Effector memory CD4-positive, alpha-beta T cell (primary cell): ENCODE measurements around the gene FAAP100.

Source experiments
- DNase-seq, 3 donors: peaks; one replicate each; pipeline ENCODE4 v3.0.0-alpha.2; 2020
- H3K27ac ChIP-seq: 2 replicates; pipeline ENCODE4 v1.7.0; 2013; ENCODE audit warnings: mild to moderate bottlenecking, low read length, moderate library complexity; ENCODE audit not compliant: insufficient read depth, poor library complexity, severe bottlenecking
- H3K27me3 ChIP-seq: replicated peaks from 2 replicates; pipeline ENCODE4 v1.7.0; 2013; ENCODE audit warnings: mild to moderate bottlenecking, low read length; ENCODE audit not compliant: insufficient read depth, control insufficient read depth, poor library complexity, severe bottlenecking
- H3K36me3 ChIP-seq: 2 replicates; pipeline ENCODE4 v1.7.0; 2013; ENCODE audit warnings: mild to moderate bottlenecking, low read length, moderate library complexity; ENCODE audit not compliant: control insufficient read depth, insufficient read depth
- H3K4me1 ChIP-seq: 2 replicates; pipeline ENCODE4 v1.7.0; 2013; ENCODE audit warnings: low read length, mild to moderate bottlenecking; ENCODE audit not compliant: control insufficient read depth, insufficient read depth, poor library complexity, severe bottlenecking
- H3K4me3 ChIP-seq: 2 replicates; pipeline ENCODE4 v1.7.0; 2013; ENCODE audit warnings: low read length, low read depth, mild to moderate bottlenecking; ENCODE audit not compliant: insufficient read depth, poor library complexity, severe bottlenecking
- H3K9me3 ChIP-seq: 2 replicates; pipeline ENCODE4 v1.7.0; 2013; ENCODE audit warnings: mild to moderate bottlenecking, low read length, moderate library complexity; ENCODE audit not compliant: control insufficient read depth

The FAAP100 gene

GRCh38 chr17:81546906-81547613 lies 5.1 kb downstream of the FAAP100 start:
- peaks cover 55% of the 10 kb centered on the region for H3K36me3 ChIP-seq

DNA sequence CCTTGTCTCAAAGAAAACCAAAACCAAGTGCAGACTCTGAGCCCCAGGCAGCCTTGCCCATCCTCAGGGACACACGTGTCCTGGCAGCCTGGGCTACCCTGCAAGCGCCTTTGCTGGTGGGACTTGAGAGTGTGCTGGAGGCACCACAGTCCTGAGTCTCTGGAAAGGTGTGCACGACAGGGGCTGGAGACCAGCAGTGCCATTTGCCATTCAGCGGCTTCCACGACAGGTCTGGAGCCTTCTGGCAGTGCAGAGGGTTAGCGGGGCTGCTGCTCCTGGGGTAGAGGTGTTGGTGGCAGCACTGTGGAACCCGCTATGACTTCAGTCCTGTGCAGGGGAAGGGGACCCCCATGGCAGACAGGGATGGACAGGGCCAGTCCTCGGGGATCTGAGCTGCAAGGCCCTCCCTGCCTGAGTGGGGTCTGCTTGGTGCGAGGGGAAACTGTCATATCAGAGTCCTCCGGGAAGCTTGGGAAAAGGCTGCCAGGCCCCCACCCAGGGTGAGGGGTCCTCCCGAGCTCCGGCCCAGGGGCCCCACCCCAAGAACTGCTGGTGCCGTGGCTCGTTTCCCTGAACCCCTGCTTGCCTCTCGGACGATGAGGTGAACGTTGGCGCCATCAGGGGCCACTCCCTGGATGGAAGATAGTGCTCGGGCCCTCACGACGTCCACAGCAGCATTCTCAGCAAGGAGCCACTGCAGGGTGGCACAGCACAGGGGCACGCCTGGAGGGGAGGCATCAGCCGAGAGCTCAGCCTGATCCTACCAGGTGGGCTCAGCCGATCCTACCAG lies 6.8 kb downstream of the FAAP100 start:
- peaks cover 66% of the 10 kb centered on the region for H3K36me3 ChIP-seq
- H3K9me3 ChIP-seq, result no peaks in the 10 kb centered on the region
- no peaks in the 10 kb centered on the region for H3K4me1 ChIP-seq
- DNase-seq, result no peak
- no peak overlapping the region for H3K27ac ChIP-seq
- H3K27me3 ChIP-seq, result no peaks in the 10 kb centered on the region
- H3K4me3 ChIP-seq, result no peak overlapping the region

More at GRCh38 chr17:81546906-81547613, 5.1 kb downstream of the FAAP100 start:
- peaks cover 9% of the 10 kb centered on the region for H3K4me1 ChIP-seq
- no peak for DNase-seq
- H3K27ac ChIP-seq, result no peak overlapping the region
- no peaks in the 10 kb centered on the region for H3K27me3 ChIP-seq
- no peaks in the 10 kb centered on the region for H3K9me3 ChIP-seq
- H3K4me3 ChIP-seq, result no peak overlapping the region

- no peaks in the 10 kb centered on the region for H3K4me1 ChIP-seq
- H3K4me3 ChIP-seq, result no peak overlapping the region
- H3K27ac ChIP-seq, result no peak overlapping the region
- no peaks in the 10 kb centered on the region for H3K9me3 ChIP-seq
- H3K36me3 ChIP-seq, result peaks cover 67% of the 10 kb centered on the region
- no peak for DNase-seq
- H3K27me3 ChIP-seq, result no peaks in the 10 kb centered on the region
These were observed 7.7 kb downstream of the FAAP100 start for GRCh38 chr17:81544281-81544974.

- Histone ChIP-seq H3K4me3 (no peak overlapping the region), H3K4me1 (no peaks in the 10 kb centered on the region), H3K9me3 (no peaks in the 10 kb centered on the region), H3K27ac (no peak overlapping the region), H3K27me3 (no peaks in the 10 kb centered on the region), H3K36me3 (peaks cover 66% of the 10 kb centered on the region)
- no peak for DNase-seq
These were observed 8.4 kb downstream of the FAAP100 start for GRCh38 chr17:81543756-81544155.

- no peaks in the 10 kb centered on the region for H3K4me1 ChIP-seq
- no peaks in the 10 kb centered on the region for H3K27me3 ChIP-seq
- H3K27ac ChIP-seq, result no peak overlapping the region
- no peaks in the 10 kb centered on the region for H3K9me3 ChIP-seq
- H3K36me3 ChIP-seq, result peaks cover 66% of the 10 kb centered on the region
- no peak for DNase-seq
- H3K4me3 ChIP-seq, result no peak overlapping the region
These were observed 8.8 kb downstream of the FAAP100 start for GRCh38 chr17:81543339-81543675.

- Histone ChIP-seq H3K36me3 (peaks cover 60% of the 10 kb centered on the region), H3K27ac (no peak overlapping the region)
These were observed 9.5 kb downstream of the FAAP100 start for GRCh38 chr17:81542431-81543338.

DNA sequence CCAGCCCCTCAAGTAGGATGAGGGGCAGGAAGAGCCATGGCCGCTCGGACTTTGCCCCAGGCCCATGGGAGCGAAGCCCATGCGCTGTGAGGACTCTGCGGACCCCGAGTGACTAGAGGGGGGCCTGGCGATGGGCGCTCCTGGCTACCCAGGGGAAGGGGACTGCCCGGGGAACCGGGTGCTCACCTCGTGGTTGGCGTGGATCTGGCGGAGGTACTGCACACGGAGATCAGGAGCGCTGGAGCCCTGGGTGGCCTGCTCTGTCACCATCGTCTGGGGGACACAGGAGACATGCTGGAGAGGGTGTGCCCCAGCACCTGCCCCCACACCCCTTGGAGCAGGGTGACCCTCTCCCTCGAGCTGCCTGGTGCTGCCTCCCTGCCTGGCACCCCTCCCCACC lies 11.0 kb downstream of the FAAP100 start:
- H3K27me3 ChIP-seq, result peaks cover 10% of the 10 kb centered on the region
- peaks cover 12% of the 10 kb centered on the region for H3K4me1 ChIP-seq
- DNase-seq, result no peak
- no peaks in the 10 kb centered on the region for H3K9me3 ChIP-seq
- H3K36me3 ChIP-seq, result peaks cover 45% of the 10 kb centered on the region
- no peak overlapping the region for H3K27ac ChIP-seq
- H3K4me3 ChIP-seq, result no peak overlapping the region

More at GRCh38 chr17:81542431-81543338, 9.5 kb downstream of the FAAP100 start:
- peaks cover under 1% of the 10 kb centered on the region for H3K4me1 ChIP-seq
- DNase-seq, result no peak
- H3K9me3 ChIP-seq, result no peaks in the 10 kb centered on the region
- no peak overlapping the region for H3K4me3 ChIP-seq
- H3K27me3 ChIP-seq, result no peaks in the 10 kb centered on the region

DNA sequence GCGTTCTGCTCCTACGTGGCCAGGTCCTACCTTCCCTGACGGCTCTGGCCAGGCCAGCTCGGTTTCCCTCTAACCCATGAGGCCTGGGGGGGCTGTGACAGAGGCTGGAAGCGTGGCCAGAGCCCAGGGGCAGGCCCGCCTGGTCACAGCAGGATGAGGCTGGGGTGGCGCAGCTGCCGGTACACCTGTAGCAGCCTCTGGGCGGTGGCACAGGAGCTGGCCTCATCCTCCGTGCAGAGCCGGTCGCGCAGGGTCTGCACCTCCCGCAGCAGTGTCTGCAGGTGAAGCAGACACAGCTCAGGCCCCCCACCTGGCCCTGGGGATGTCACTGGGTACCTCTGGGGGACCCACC lies 11.5 kb downstream of the FAAP100 start:
- peaks cover 10% of the 10 kb centered on the region for H3K27me3 ChIP-seq
- H3K4me1 ChIP-seq, result peaks cover 12% of the 10 kb centered on the region
- DNase-seq, result no peak
- no peaks in the 10 kb centered on the region for H3K9me3 ChIP-seq
- no peak overlapping the region for H3K4me3 ChIP-seq
- no peak overlapping the region for H3K27ac ChIP-seq
- H3K36me3 ChIP-seq, result peaks cover 40% of the 10 kb centered on the region

- DNase-seq, result no peak
- Histone ChIP-seq H3K4me1 (peaks cover 12% of the 10 kb centered on the region), H3K4me3 (no peak overlapping the region), H3K27ac (no peak overlapping the region), H3K27me3 (peaks cover 10% of the 10 kb centered on the region), H3K36me3 (peaks cover 36% of the 10 kb centered on the region), H3K9me3 (no peaks in the 10 kb centered on the region)
These were observed 12.0 kb downstream of the FAAP100 start for GRCh38 chr17:81539961-81540675.
